ENCODE measurements around the gene ZIC1. TPM values are rescaled to one million over a fixed set of nuclear protein-coding genes. Genes with fewer than 3 reads are reported as not detected.

The ZIC1 gene
- total and polyA plus RNA-seq, 9 of the 15 experiments (the other 6 are each of a cell fraction or from before 2014, with no cell fraction given), result 0.21 to 0.42 TPM; not detected in 7

DNA sequence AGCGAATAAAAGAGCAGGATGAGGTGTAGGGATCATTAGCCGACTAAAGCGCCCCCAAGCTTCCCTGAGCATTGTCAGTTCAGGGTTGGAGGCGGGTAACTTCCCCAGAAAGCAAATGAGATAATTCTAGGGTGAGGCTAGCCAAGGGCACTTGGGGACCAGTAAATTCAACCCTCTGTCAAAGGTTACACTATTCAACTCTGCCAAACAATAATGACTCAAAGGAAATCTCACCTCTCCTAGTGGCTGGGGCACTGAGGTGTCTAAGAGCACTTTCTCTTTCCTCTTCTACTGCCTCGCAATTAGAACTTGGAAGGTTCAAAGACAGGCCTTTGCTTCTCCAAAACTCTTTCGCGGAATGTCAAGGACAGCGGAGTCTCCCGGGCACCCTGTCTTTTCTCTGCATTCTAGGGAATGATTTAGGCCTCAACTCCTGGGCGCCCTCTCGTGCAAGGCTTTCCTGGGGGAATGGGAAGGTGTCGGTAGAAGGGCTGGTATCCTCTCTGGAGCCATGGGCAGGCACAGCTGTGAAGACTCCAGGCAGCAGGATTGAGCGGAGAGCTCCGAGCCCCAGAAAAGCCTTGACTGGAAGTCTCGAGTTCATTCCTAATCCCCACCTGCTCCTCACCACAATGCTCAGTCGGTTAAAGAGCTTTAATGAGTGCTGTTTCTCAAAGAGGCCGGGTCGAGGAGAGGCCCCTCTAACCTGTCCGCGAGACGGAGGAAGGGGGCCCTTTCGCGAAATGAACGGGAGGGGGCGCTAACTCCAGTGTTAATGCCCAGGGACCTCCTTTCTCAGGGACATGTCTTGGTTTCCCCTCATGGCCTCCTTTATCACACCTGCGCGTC is 24.7 kb upstream of the ZIC1 start:
- intact Hi-C loops (cut with micrococcal nuclease), result loop anchor here (10.0 kb wide), 1 partner anchor 1560 kb away; no protein-coding TSS in a partner anchor
- FAIRE-seq (no peak), DNase-seq (ENCODE audit: extremely low read depth in 1 of 4, low spot score in 3 of 4) (peak; percentile 28 to 61 (median 54)), ATAC-seq (peak; percentile 88)
- Histone ChIP-seq H3K9ac (ENCODE audit: insufficient read depth in 1 of 2, low read depth in 2 of 2, low read length in 2 of 2) (no peak overlapping the region), H3K36me3 (ENCODE audit: control insufficient read depth, insufficient read depth, low read length) (no peaks in the 10 kb centered on the region), H3K27me3 (ENCODE audit: control insufficient read depth in 2 of 2, insufficient read depth in 2 of 2, low read length in 2 of 2) (peaks cover 0 to 26% of the 10 kb centered on the region in 2 experiments; a peak in 2 of 5 replicates), H3K4me2 (ENCODE audit: insufficient read depth, low read length) (no peak overlapping the region), H3K27ac (ENCODE audit: extremely low read depth, low read depth, low read length) (no peak overlapping the region), H2AFZ (ENCODE audit: low read depth, low read length) (no peak overlapping the region), H3K4me3 (no peak overlapping the region), H3K9me1 (ENCODE audit: control insufficient read depth, insufficient read depth, low read length) (no peaks in the 10 kb centered on the region), H4K20me1 (replicated peaks; ENCODE audit: control insufficient read depth, insufficient read depth, low read length) (no peaks in the 10 kb centered on the region), H3K79me2 (ENCODE audit: control insufficient read depth, insufficient read depth, low read length) (no peaks in the 10 kb centered on the region), H3K4me1 (replicated peaks in 1 of 2; ENCODE audit: control insufficient read depth in 2 of 2, insufficient read depth in 2 of 2, low read length in 2 of 2) (no peaks in the 10 kb centered on the region), H3K9me3 (replicated peaks; ENCODE audit: control insufficient read depth, insufficient read depth, low read depth, low read length) (no peaks in the 10 kb centered on the region)
- in situ Hi-C loops (cut with MboI), result loop anchor here (25.0 kb wide), 1 partner anchor 1553 kb away; no protein-coding TSS in a partner anchor
- ChIA-PET CTCF (ENCODE audit: low intra/inter-chr PET ratio) (no interaction called here), POLR2A (no interaction called here)
- no TSS peak for BruUV-seq (replicated peaks)
- WGBS (ENCODE audit: insufficient coverage, low coverage, missing lambda C conversion rate), result 9% methylated on average over 27 of the region's 27 CpGs
- TF ChIP-seq ZNF57 (CRISPR knock-in tag; IDR thresholded peaks at IDR 0.05) (no peak), SRSF7 (optimal IDR thresholded peaks at IDR 0.05; ENCODE audit: low read depth, low read length) (no peak), EWSR1 (IDR thresholded peaks at IDR 0.05; ENCODE audit: borderline replicate concordance, low read depth, partially characterized antibody) (no peak), OTX1 (CRISPR knock-in tag; IDR thresholded peaks at IDR 0.05) (no peak), CHCHD3 (CRISPR knock-in tag; IDR thresholded peaks at IDR 0.05) (no peak), ZSCAN32 (CRISPR knock-in tag; IDR thresholded peaks at IDR 0.05) (no peak), FOS (IDR thresholded peaks at IDR 0.05; ENCODE audit: extremely low read depth, insufficient read length) (no peak), ZFP1 (CRISPR knock-in tag; IDR thresholded peaks at IDR 0.05) (no peak), MXI1 (IDR thresholded peaks at IDR 0.05; ENCODE audit: low read depth, low read length) (no peak), NFATC3 (IDR thresholded peaks at IDR 0.05) (no peak)
- TF ChIP-seq, protein P1, sequence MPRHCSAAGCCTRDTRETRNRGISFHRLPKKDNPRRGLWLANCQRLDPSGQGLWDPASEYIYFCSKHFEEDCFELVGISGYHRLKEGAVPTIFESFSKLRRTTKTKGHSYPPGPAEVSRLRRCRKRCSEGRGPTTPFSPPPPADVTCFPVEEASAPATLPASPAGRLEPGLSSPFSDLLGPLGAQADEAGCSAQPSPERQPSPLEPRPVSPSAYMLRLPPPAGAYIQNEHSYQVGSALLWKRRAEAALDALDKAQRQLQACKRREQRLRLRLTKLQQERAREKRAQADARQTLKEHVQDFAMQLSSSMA (CRISPR knock-in tag; IDR thresholded peaks at IDR 0.05), result no peak
- TF ChIP-seq, protein P2, sequence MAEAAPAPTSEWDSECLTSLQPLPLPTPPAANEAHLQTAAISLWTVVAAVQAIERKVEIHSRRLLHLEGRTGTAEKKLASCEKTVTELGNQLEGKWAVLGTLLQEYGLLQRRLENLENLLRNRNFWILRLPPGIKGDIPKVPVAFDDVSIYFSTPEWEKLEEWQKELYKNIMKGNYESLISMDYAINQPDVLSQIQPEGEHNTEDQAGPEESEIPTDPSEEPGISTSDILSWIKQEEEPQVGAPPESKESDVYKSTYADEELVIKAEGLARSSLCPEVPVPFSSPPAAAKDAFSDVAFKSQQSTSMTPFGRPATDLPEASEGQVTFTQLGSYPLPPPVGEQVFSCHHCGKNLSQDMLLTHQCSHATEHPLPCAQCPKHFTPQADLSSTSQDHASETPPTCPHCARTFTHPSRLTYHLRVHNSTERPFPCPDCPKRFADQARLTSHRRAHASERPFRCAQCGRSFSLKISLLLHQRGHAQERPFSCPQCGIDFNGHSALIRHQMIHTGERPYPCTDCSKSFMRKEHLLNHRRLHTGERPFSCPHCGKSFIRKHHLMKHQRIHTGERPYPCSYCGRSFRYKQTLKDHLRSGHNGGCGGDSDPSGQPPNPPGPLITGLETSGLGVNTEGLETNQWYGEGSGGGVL (CRISPR knock-in tag; IDR thresholded peaks at IDR 0.05), result no peak
- TF ChIP-seq, protein P3, sequence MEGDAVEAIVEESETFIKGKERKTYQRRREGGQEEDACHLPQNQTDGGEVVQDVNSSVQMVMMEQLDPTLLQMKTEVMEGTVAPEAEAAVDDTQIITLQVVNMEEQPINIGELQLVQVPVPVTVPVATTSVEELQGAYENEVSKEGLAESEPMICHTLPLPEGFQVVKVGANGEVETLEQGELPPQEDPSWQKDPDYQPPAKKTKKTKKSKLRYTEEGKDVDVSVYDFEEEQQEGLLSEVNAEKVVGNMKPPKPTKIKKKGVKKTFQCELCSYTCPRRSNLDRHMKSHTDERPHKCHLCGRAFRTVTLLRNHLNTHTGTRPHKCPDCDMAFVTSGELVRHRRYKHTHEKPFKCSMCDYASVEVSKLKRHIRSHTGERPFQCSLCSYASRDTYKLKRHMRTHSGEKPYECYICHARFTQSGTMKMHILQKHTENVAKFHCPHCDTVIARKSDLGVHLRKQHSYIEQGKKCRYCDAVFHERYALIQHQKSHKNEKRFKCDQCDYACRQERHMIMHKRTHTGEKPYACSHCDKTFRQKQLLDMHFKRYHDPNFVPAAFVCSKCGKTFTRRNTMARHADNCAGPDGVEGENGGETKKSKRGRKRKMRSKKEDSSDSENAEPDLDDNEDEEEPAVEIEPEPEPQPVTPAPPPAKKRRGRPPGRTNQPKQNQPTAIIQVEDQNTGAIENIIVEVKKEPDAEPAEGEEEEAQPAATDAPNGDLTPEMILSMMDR (IDR thresholded peaks at IDR 0.05 in 2 of 3, conservative IDR thresholded peaks at IDR 0.05 in 1 of 3; ENCODE audit: insufficient read depth in 2 of 3, low read depth in 1 of 3, low read length in 3 of 3), result peak; percentile 40 to 56 (median 41); a peak in 5 of 6 replicates
- TF ChIP-seq, protein P4, sequence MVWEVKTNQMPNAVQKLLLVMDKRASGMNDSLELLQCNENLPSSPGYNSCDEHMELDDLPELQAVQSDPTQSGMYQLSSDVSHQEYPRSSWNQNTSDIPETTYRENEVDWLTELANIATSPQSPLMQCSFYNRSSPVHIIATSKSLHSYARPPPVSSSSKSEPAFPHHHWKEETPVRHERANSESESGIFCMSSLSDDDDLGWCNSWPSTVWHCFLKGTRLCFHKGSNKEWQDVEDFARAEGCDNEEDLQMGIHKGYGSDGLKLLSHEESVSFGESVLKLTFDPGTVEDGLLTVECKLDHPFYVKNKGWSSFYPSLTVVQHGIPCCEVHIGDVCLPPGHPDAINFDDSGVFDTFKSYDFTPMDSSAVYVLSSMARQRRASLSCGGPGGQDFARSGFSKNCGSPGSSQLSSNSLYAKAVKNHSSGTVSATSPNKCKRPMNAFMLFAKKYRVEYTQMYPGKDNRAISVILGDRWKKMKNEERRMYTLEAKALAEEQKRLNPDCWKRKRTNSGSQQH (CRISPR knock-in tag; IDR thresholded peaks at IDR 0.05), result no peak
- TF ChIP-seq, protein P5, sequence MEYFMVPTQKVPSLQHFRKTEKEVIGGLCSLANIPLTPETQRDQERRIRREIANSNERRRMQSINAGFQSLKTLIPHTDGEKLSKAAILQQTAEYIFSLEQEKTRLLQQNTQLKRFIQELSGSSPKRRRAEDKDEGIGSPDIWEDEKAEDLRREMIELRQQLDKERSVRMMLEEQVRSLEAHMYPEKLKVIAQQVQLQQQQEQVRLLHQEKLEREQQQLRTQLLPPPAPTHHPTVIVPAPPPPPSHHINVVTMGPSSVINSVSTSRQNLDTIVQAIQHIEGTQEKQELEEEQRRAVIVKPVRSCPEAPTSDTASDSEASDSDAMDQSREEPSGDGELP (CRISPR knock-in tag; IDR thresholded peaks at IDR 0.05; ENCODE audit: borderline replicate concordance), result no peak
